Measurements from ENCODE around the gene FSCN2. TPM values are rescaled to one million over a fixed set of nuclear protein-coding genes. Genes with fewer than 3 reads are reported as not detected.

FSCN2 gene
- total RNA-seq, 1 experiment from 2014 or later = 0.63 TPM

- H4K20me1 ChIP-seq (ENCODE audit: insufficient read depth, low read depth, low read length) = no peaks in the 10 kb centered on the region
Observed at GRCh38 chr17:81566461-81567126, 38.4 kb downstream of the FSCN2 start.

DNA sequence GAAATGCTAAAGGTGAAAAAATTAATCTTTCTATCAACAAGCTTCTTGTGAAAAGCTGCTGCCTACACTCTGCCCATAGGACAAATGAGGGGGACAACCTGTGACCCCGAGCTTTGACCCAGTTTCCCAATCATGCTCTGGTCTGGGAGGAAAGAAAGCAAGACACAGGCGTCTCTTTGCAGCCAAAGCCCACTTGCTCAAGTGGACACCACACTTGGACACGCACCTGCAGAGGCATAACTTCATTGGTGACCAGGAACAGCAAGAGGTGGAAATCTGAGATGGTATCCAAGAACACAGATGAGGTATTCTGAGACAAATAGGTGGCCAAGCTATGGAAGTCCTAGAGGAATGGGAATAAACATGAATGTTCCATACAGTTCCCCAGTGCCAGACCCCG, 39.0 kb downstream of the FSCN2 start:
- H3K4me3 ChIP-seq (ENCODE audit: low read length) = no peak overlapping the region
- no peak overlapping the region for H3K4me2 ChIP-seq (ENCODE audit: low read depth, low read length, poor library complexity, severe bottlenecking)
- no peak overlapping the region for H3K27ac ChIP-seq (ENCODE audit: low read length)
- H3K9me2 ChIP-seq (replicated peaks; ENCODE audit: insufficient read depth, low read length) = no peaks in the 10 kb centered on the region
- no peaks in the 10 kb centered on the region for H4K20me1 ChIP-seq (ENCODE audit: insufficient read depth, low read depth, low read length)
- H2AFZ ChIP-seq (ENCODE audit: low read length) = no peak overlapping the region
- H3K36me3 ChIP-seq (ENCODE audit: insufficient read depth, low read length) = peaks cover 14% of the 10 kb centered on the region; the same call in 1 of the 2 replicates
- H3K9ac ChIP-seq (ENCODE audit: low read length) = no peak overlapping the region
- no peaks in the 10 kb centered on the region for H3K4me1 ChIP-seq (ENCODE audit: low read length)
- H3K27me3 ChIP-seq (ENCODE audit: low read length) = no peaks in the 10 kb centered on the region
- no peak for DNase-seq
- H3K9me3 ChIP-seq (ENCODE audit: low read length) = no peaks in the 10 kb centered on the region
- H3K79me2 ChIP-seq (ENCODE audit: low read length) = no peaks in the 10 kb centered on the region

More at GRCh38 chr17:81566461-81567126, 38.4 kb downstream of the FSCN2 start:
- H3K27ac ChIP-seq (ENCODE audit: low read length) = no peak overlapping the region
- H3K36me3 ChIP-seq (ENCODE audit: insufficient read depth, low read length) = peaks cover 16% of the 10 kb centered on the region
- no peaks in the 10 kb centered on the region for H3K27me3 ChIP-seq (ENCODE audit: low read length)
- peaks cover 3% of the 10 kb centered on the region for H3K4me1 ChIP-seq (ENCODE audit: low read length)
- H3K9me3 ChIP-seq (ENCODE audit: low read length) = no peaks in the 10 kb centered on the region
- no peak overlapping the region for H3K4me3 ChIP-seq (ENCODE audit: low read length)
- H3K4me2 ChIP-seq (ENCODE audit: low read depth, low read length, poor library complexity, severe bottlenecking) = no peak overlapping the region
- H3K79me2 ChIP-seq (ENCODE audit: low read length) = no peaks in the 10 kb centered on the region
- no peaks in the 10 kb centered on the region for H3K9me2 ChIP-seq (replicated peaks; ENCODE audit: insufficient read depth, low read length)
- no peak overlapping the region for H2AFZ ChIP-seq (ENCODE audit: low read length)
- no peak overlapping the region for H3K9ac ChIP-seq (ENCODE audit: low read length)
- no peak for DNase-seq

DNA sequence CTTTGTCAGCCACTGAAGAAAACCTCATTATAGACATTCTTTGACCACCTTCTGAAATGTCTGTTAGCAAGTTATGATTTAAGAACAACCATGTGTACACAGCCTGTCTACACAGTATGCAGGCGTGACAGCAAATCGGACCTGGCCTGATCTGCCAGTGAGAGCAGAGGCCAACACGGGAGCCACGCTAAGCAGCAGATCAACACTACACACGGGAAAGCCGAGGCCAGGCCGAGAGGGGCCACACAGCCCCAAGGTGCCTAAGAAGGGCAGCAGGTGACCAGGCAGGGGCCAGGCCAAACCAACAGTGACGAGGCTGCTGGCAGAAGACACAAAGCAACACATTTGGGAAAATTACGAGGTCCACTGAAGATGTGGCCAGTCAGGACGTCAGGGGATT, 40.2 kb downstream of the FSCN2 start:
- no peak for DNase-seq
- Histone ChIP-seq H3K27me3 (ENCODE audit: low read length) (no peaks in the 10 kb centered on the region), H3K36me3 (ENCODE audit: insufficient read depth, low read length) (peaks cover 19% of the 10 kb centered on the region; the same call in 1 of the 2 replicates), H3K4me2 (ENCODE audit: low read depth, low read length, poor library complexity, severe bottlenecking) (no peak overlapping the region), H3K9me2 (replicated peaks; ENCODE audit: insufficient read depth, low read length) (no peaks in the 10 kb centered on the region), H2AFZ (ENCODE audit: low read length) (no peak overlapping the region), H3K4me3 (ENCODE audit: low read length) (no peak overlapping the region), H3K9ac (ENCODE audit: low read length) (no peak overlapping the region), H4K20me1 (ENCODE audit: insufficient read depth, low read depth, low read length) (no peaks in the 10 kb centered on the region), H3K79me2 (ENCODE audit: low read length) (no peaks in the 10 kb centered on the region), H3K4me1 (ENCODE audit: low read length) (no peaks in the 10 kb centered on the region), H3K27ac (ENCODE audit: low read length) (no peak overlapping the region), H3K9me3 (ENCODE audit: low read length) (no peaks in the 10 kb centered on the region)

DNA sequence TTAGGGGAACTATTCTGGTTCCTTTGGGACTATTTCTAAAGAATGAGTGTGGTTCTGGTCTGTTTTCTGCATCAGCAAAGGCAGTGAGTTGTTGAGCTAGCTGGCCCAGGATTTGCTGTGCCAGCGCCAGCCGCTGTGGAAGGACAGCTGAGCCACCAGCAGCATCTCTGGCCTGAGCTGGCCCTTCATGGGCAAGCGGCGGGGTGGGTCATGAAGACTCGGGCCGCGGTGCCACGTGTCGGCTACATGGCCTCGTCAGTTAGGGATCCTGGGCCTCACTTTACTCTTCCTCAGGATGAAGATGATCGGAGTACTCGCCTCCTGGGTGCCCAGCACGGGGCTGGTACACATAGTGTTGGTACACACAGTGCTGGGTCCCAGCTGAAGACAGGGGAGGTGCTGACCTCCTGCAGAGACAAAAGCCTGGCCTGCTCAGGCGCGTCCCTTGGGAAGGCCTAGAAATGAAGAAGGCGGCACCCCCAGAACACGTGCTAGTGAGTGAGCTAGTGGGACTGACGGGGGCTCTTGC, 41.9 kb downstream of the FSCN2 start:
- Histone ChIP-seq H3K4me1 (ENCODE audit: low read length) (no peaks in the 10 kb centered on the region), H4K20me1 (ENCODE audit: insufficient read depth, low read depth, low read length) (no peaks in the 10 kb centered on the region), H3K4me2 (ENCODE audit: low read depth, low read length, poor library complexity, severe bottlenecking) (no peak overlapping the region), H3K4me3 (ENCODE audit: low read length) (no peak overlapping the region), H3K27me3 (ENCODE audit: low read length) (no peaks in the 10 kb centered on the region), H2AFZ (ENCODE audit: low read length) (no peak overlapping the region), H3K9me3 (ENCODE audit: low read length) (no peaks in the 10 kb centered on the region), H3K27ac (ENCODE audit: low read length) (no peak overlapping the region), H3K79me2 (ENCODE audit: low read length) (no peaks in the 10 kb centered on the region), H3K9me2 (replicated peaks; ENCODE audit: insufficient read depth, low read length) (no peaks in the 10 kb centered on the region), H3K9ac (ENCODE audit: low read length) (no peak overlapping the region), H3K36me3 (ENCODE audit: insufficient read depth, low read length) (peaks cover 26% of the 10 kb centered on the region; the same call in 1 of the 2 replicates)
- DNase-seq = no peak

GRCh38 chr17:81570964-81571363, 42.8 kb downstream of the FSCN2 start:
- H2AFZ ChIP-seq (ENCODE audit: low read length) = no peak overlapping the region
- peaks cover 23% of the 10 kb centered on the region; the same call in 1 of the 2 replicates for H3K36me3 ChIP-seq (ENCODE audit: insufficient read depth, low read length)
- no peak overlapping the region for H3K4me2 ChIP-seq (ENCODE audit: low read depth, low read length, poor library complexity, severe bottlenecking)
- no peaks in the 10 kb centered on the region for H3K9me3 ChIP-seq (ENCODE audit: low read length)
- no peak overlapping the region for H3K9ac ChIP-seq (ENCODE audit: low read length)
- no peaks in the 10 kb centered on the region for H3K79me2 ChIP-seq (ENCODE audit: low read length)
- H3K27me3 ChIP-seq (ENCODE audit: low read length) = no peaks in the 10 kb centered on the region
- no peaks in the 10 kb centered on the region for H3K9me2 ChIP-seq (replicated peaks; ENCODE audit: insufficient read depth, low read length)
- DNase-seq = no peak
- no peaks in the 10 kb centered on the region for H3K4me1 ChIP-seq (ENCODE audit: low read length)
- no peak overlapping the region for H3K27ac ChIP-seq (ENCODE audit: low read length)
- no peaks in the 10 kb centered on the region for H4K20me1 ChIP-seq (ENCODE audit: insufficient read depth, low read depth, low read length)
- H3K4me3 ChIP-seq (ENCODE audit: low read length) = no peak overlapping the region

GRCh38 chr17:81572563-81573168, 44.5 kb downstream of the FSCN2 start:
- Histone ChIP-seq H4K20me1 (ENCODE audit: insufficient read depth, low read depth, low read length) (0 out of 2 replicates have a peak, but pooled peaks cover 3% of the 10 kb centered on the region), H3K79me2 (ENCODE audit: low read length) (no peaks in the 10 kb centered on the region), H3K4me1 (ENCODE audit: low read length) (no peaks in the 10 kb centered on the region), H2AFZ (ENCODE audit: low read length) (no peak overlapping the region), H3K36me3 (ENCODE audit: insufficient read depth, low read length) (peaks cover 23% of the 10 kb centered on the region; the same call in 1 of the 2 replicates), H3K9me3 (ENCODE audit: low read length) (no peaks in the 10 kb centered on the region), H3K27me3 (ENCODE audit: low read length) (no peaks in the 10 kb centered on the region), H3K27ac (ENCODE audit: low read length) (no peak overlapping the region), H3K4me3 (ENCODE audit: low read length) (no peak overlapping the region), H3K9me2 (replicated peaks; ENCODE audit: insufficient read depth, low read length) (no peaks in the 10 kb centered on the region), H3K9ac (ENCODE audit: low read length) (no peak overlapping the region), H3K4me2 (ENCODE audit: low read depth, low read length, poor library complexity, severe bottlenecking) (no peak overlapping the region)
- DNase-seq = no peak

- 0 out of 2 replicates have a peak, but pooled peaks cover 6% of the 10 kb centered on the region for H4K20me1 ChIP-seq (ENCODE audit: insufficient read depth, low read depth, low read length)
- no peak overlapping the region for H3K27ac ChIP-seq (ENCODE audit: low read length)
- H3K36me3 ChIP-seq (ENCODE audit: insufficient read depth, low read length) = peaks cover 17% of the 10 kb centered on the region; the same call in 1 of the 2 replicates
- no peak for DNase-seq
- H3K4me3 ChIP-seq (ENCODE audit: low read length) = no peak overlapping the region
- H2AFZ ChIP-seq (ENCODE audit: low read length) = no peak overlapping the region
- H3K9me3 ChIP-seq (ENCODE audit: low read length) = no peaks in the 10 kb centered on the region
- H3K79me2 ChIP-seq (ENCODE audit: low read length) = no peaks in the 10 kb centered on the region
- H3K4me2 ChIP-seq (ENCODE audit: low read depth, low read length, poor library complexity, severe bottlenecking) = no peak overlapping the region
- H3K27me3 ChIP-seq (ENCODE audit: low read length) = no peaks in the 10 kb centered on the region
- no peak overlapping the region for H3K9ac ChIP-seq (ENCODE audit: low read length)
- no peaks in the 10 kb centered on the region for H3K9me2 ChIP-seq (replicated peaks; ENCODE audit: insufficient read depth, low read length)
- no peaks in the 10 kb centered on the region for H3K4me1 ChIP-seq (ENCODE audit: low read length)
Observed at GRCh38 chr17:81573794-81574642, 45.8 kb downstream of the FSCN2 start.

- no peaks in the 10 kb centered on the region for H3K79me2 ChIP-seq (ENCODE audit: low read length)
- H3K9me3 ChIP-seq (ENCODE audit: low read length) = no peaks in the 10 kb centered on the region
- H3K4me3 ChIP-seq (ENCODE audit: low read length) = no peak overlapping the region
- no peak for DNase-seq
- 0 out of 2 replicates have a peak, but pooled peaks cover 6% of the 10 kb centered on the region for H4K20me1 ChIP-seq (ENCODE audit: insufficient read depth, low read depth, low read length)
- no peak overlapping the region for H3K27ac ChIP-seq (ENCODE audit: low read length)
- peaks cover 13% of the 10 kb centered on the region; the same call in 1 of the 2 replicates for H3K36me3 ChIP-seq (ENCODE audit: insufficient read depth, low read length)
- no peaks in the 10 kb centered on the region for H3K4me1 ChIP-seq (ENCODE audit: low read length)
- no peaks in the 10 kb centered on the region for H3K9me2 ChIP-seq (replicated peaks; ENCODE audit: insufficient read depth, low read length)
- H2AFZ ChIP-seq (ENCODE audit: low read length) = no peak overlapping the region
- H3K27me3 ChIP-seq (ENCODE audit: low read length) = no peaks in the 10 kb centered on the region
- no peak overlapping the region for H3K4me2 ChIP-seq (ENCODE audit: low read depth, low read length, poor library complexity, severe bottlenecking)
- H3K9ac ChIP-seq (ENCODE audit: low read length) = no peak overlapping the region
Observed at GRCh38 chr17:81574643-81574956, 46.4 kb downstream of the FSCN2 start.

Measured in Karpas-422 (cell line).